GM18870 (cell line): Measurements from ENCODE around the gene ANKS1B.
A peak's percentile ranks its signal among the peaks of the same experiment; 100 is the strongest.
"Not testable (repeated sequence)": the region's sequence is repeated elsewhere in the genome, so short reads cannot be mapped to it uniquely, and the experiment has no call there.

Experiments
- ATAC-seq: cut with Tn5 transposase; IDR thresholded peaks from one replicate; pipeline ENCODE4 v1.9.1; 2021; ENCODE audit warnings: moderate library complexity; ENCODE audit not compliant: unreplicated experiment

The ANKS1B gene

DNA sequence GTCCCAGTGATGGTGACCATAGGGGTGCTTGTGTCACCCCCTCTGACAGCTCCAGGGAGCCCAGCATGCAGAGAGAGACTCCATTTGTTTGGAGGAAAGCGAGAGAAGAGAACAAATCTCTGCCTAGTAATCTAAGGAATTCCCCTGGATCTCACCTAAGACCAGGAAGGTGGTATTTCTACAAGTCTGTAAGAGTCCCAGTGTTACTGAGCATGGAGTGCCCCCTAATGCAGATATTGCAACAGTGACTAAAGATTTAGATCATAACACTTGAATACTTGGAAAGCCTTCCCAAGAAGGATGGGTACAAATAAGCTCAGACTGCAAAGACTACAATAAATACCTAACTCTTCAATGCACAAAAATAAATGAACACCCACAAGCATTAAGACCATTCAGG lies 697.6 kb downstream of the ANKS1B start:
- ATAC-seq = no peak

DNA sequence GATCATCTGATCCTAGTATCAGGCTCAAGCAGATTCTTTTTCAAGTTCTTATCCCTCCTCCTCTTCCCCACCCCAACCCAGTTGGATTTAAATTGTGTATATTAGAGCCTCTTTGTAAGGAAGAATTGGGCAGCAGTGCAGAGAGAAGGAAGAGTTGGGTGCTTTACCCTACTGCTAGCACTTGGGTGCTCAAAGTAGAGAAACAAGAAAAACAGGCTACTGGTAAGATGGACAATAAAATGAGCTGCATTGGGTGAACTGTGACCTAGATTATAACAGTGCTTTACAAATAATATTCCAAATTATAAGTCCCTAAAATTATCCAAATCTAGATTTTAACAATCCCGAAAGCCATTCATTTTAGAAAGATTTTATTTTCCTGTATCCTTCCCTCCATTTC lies 700.6 kb downstream of the ANKS1B start:
- ATAC-seq = no peak

DNA sequence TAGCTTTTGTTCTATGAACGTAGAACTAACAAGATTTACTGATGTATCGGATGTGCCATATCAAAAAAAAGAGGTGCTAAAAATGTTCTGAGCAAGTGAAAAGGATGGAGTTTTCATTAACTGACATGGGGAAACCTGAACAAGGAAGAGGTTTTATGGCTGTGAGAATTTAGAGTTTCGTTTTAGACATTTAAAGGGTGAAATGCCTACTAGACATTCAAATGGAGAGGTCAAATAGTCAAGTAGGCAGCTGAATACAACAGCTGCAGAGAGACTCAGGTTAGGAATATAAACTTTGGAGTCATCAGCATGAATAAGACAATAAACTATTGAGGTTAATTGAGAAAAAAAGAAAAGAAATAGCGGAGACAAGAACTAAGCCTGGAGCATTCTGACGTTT lies 702.1 kb downstream of the ANKS1B start:
- ATAC-seq = no peak

DNA sequence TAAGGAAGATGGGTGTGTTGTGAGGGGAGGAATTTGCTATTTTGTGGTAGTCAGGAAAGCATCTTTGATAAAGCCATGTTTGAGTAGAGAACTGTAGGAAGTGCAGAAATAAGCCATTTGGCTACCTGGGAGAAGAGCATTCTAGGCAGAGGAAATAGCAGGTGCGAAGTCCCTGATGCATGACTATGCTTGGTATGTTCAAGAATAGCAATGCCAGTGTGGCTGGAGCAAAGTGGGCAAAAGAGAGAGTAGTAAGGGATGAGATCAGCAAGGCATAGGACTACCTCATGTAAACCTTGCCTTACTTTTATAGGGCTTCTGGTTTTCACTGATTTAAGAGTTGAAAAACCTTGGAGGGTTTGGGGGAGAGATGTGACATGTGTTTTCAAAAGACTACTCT lies 702.6 kb downstream of the ANKS1B start:
- ATAC-seq = no peak

DNA sequence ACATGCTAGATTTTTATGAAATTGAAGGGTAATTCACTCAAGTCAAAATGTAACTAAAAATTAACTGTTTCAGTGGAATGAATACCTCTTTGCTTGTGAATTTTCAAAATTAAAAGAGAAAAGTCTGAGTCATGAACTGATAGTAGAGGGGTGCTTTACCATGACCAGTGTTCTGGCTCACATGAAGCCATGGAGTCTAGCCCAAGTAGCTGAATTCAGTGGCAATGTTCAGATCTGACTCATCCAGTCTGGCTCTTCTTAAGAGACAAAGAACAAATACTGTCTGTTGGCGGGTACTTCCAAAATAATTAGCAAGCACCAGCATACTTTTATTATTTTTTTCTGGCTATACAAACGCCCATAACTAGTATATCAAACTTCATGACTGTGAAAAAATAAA lies 703.5 kb downstream of the ANKS1B start:
- ATAC-seq = peak; percentile 70

DNA sequence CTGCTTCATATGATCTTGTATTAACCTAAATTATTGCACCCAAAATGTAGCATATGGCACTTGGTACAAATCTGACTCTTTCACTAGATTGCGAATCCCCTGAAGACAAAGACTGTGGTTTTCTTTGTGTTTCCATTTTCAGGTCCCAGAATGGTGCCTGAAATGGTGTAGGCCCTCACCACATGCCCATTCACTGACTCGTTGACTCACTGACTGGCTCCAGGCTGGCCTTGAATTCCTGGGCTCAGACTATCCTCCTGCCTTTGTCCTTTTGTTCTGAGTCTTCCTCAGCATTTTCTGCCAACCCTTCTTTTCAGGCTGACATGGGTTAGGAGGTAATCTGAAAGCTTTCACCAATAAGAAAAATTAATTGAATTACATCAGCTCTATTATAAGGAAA lies 705.8 kb downstream of the ANKS1B start:
- no peak for ATAC-seq

DNA sequence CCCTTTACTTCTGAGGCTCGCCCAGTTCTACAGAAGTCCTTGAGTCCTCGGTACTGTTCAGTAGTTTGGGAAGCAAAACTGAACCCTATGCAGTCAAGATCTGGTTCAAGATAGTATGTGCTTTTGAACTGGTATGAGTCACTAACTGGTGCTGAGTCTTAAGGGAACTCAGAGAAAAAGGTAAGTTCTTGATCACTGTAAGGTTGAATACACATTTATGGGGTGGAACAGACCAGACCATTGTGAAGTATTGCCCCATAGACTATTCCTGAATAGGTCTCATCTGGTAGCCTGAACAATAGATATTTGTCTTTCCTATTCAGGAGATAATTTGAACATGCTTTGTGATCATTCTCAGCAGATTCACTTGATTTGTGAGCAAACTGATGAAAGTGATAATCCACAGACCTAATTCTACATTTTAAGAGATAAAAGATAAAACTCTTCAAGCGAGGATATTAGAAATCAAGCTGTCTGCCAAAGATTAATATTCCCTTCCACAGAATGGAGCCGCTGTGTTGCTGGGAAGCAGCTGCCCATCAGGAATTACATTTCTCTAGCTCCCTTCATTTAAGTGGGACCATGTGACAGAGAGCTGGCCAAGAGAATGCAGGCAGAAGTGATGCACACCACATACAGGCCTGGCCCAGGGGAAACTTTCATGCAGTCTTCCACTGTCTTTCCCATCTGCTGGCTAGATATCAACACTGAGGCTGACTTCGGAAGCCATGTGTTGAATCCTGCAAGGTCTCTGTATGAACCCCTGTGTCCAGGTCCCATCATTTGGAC lies 707.0 kb downstream of the ANKS1B start:
- ATAC-seq = no peak

DNA sequence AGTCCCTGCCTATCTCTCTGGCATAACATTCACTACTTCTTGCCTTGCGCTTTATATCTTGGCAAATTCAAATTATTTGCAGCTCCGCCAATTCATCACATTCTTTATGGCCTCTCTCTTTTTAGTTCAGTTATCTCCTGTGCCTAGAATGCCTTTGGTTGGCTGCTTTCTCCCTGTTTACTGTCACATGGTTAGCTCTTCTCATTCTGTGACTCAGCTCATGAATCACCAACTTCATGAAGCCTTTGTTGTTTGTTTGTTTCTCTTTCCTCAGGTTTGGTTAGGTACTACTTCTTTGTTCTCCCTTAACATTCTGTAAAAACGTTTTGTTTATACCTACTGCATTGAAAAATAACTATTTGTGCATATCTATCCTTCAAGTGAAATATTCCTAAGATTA lies 713.7 kb downstream of the ANKS1B start:
- no peak for ATAC-seq

DNA sequence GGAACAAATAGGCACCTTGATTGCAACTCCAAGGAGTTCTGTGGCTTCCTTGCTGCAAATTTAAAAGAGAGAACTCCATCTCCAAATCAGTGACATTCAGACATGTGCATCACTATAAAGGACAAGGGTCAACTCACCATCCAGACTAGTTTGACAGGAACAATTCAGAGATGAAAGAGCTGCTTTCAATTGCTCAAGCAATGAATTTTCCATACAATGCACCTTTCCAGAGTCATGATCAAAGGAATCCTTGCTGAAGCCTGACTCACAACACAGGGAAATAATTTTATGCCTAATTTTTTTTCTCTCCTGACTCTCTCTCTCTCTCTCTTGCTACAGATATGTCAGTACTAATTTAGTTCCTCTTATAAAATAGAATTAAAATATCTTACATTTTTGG lies 717.7 kb downstream of the ANKS1B start:
- no peak for ATAC-seq

DNA sequence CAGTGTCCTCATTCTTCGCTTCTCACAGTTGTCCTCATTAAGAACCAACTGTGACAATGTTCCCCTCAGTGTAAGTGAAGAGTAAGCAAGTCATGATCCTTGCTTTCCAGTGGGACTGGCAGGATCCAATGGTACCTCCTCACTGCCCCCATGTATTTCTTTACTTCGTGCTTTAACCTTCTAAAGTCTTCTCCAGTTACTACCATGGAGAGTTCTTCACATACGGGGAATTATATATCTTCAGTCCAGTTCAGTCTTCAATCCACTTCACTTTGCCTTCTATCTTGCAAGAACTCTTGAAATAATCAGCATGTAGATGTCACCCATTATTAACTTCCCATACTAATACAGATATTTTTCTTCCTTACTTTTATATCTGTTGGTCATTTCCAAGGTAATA lies 719.1 kb downstream of the ANKS1B start:
- ATAC-seq = no peak

DNA sequence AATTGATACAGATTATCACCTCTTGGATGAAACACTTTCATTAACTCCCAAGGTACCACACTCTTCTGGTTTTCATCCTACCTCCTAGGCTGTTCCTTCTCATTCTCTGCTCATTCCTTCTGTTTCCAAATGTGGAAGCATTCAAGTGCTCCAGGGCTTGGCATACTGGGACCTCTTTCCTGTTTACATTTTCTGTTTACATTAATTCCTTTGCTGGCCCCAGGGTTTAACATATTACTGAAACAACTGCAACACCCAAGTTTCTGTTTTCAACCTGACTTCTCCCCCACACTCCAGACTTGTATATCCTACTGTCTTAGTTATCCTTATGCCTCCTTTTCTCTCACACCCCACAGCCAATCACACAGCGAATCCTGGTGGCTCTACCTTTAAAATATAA lies 723.5 kb downstream of the ANKS1B start:
- ATAC-seq = no peak

DNA sequence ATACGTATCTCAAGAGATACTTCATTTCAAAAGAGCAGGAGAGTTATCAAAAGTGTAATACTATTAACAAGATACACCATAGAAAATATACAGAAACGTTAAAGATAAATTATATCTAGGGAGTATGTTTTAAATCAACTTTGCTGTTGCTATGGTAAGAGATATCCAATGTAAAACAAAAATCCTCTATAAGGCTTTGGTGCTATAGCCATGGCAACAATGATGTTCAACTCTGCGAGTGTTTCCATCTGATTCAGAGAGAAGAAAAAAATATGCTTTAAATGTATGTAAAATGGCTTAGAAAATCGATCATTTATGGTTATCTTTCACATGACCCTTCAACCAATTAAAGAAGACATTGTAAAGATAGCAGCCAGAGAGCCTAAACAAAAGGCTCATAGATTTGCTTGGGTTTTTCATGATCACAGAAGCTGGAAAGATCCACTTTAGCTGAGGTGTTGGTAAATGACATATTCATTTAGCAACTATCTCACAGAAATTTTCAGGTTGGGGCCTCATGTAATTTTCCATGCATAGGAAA lies 724.2 kb downstream of the ANKS1B start:
- ATAC-seq = no peak

DNA sequence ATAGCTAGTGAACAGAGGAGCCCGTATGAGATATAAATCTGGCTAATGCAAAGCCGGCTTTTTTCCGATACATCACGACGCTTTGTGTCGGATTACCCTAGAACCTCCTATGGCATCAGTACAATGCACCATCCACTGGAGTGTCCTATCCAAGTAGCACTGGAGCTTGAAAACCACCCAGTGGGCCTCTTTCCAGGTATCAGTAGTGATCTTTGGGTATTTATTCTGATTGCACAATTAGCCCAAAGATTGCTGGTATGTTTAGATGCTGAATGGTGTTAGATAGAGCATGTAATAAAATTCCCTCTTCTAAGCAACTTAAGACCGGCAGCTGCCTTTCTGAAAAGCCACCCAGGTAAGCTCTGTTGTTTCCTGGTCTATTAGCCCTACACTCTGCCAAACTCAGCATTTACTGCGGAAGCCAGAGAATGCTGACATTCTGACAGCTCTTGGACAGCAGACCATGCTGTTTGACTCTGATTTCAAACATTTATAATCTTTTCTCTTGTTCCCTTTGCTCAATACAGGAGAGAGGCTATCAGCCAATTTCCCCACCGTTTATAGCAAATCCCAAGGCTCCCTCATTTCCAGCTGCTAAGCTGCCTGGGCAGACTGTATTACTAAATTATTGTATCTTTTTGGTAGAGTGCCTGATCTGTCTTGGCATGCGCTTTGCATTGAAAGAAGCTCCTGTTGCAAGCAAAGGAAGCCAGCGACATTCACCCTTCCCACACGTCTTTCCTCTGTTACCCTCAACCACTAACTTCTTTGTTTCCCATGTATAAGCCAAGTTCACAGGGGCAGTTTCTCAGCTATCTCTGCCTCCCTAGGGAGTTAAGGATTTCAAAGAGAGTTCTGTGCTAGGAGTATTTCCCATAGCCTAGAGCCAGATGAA lies 725.4 kb downstream of the ANKS1B start:
- ATAC-seq = no peak

DNA sequence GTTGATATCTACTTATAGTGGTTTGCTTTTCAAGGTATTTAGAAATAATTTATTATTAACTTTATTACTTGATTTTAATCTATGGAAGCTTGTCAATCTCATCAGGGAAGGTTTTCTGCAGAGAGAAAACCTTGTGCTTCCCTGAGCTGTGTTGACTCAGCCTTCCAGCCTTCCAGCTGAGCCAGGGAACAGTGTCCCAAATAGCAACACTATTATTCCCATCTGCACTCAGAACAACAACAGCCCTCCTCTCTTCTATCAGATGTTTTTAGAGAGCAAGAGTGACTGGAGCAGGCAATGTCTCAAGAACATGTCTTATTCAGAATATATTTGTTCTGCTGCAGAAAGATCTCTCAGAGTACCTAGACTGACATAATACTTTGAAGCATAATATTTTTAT lies 727.1 kb downstream of the ANKS1B start:
- ATAC-seq = no peak

DNA sequence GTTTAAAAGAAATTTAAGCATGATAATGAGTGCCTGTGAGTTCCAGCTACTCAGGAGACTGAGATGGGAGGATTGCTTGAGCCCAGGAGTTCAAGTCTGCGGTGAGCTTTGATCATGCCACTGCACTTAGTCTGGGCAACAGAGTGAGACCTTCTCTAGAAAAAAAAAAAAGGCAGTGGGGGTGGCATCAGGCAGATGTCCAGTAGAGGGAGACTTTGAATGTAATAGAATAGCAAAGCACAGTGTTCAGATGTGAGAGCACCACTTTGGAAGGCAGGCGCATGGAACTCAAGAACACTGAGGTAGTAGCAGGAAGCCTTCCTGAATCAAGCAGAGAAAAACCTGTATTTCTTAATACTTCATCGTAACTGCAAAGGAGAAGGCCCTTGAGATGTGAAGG lies 731.7 kb downstream of the ANKS1B start:
- no peak for ATAC-seq

DNA sequence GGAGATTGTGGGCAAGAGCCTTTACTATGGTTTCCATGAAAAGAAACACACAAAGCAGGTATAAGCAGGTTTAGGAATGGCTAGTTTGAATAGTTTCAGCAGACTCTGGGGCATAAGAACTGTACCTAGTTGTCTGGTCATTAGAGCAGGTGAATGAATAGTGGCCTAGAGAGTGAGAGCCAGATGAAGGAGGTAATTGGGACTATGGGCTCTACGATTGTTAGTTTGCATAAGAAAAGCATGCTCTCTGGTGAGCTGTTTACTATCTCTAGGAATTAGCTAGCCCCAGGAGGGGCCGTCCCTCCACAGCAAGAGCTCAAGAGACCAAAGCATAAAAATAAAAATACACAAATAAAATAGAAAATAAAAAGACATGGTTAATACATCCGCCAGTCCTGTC lies 734.6 kb downstream of the ANKS1B start:
- no peak for ATAC-seq

DNA sequence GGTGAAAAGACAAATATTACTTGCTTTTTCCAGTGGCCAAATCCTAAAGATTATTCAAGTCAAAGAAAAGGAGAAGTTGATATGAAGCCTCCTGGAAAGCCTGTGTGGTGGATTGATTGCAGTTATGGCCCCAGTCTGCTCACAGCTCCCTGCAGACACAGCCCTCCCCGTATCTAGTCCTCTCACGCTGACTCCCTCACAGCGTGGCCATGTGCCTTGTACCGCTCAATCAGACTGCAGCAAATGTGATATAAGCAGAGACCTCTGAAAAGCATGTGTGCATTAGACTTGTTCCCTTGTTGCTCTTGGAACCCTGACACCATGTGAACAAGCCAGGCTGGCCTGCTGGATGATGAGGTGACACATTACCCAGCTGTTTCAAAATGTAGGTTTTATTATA lies 735.2 kb downstream of the ANKS1B start:
- no peak for ATAC-seq

DNA sequence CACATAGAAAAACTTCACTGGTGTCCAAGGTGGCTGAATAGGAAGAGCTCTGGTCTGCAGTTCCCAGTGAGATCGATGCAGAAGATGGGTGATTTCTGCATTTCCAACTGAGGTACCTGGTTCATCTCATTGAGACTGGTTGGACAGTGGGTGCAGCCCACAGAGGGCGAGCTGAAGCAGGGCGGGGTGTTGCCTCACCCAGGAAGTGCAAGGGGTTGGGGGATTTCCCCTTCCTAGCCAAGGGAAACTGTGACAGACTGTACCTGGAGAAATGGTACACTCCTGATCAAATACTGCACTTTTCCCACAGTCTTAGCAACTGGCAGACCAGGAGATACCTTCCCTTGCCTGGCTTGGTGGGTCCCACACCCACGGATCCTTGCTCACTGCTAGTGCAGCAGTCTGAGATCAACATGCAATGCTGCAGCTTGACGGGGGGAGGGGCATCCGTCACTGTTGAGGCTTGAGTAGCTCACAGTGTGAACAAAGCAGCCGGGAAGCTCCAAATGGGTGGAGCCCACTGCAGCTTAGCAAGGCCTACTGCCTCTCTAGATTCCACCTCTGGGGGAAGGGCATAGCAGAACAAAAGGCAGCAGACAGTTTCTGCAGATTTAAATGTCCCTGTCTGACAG lies 746.7 kb downstream of the ANKS1B start:
- not testable (repeated sequence) for ATAC-seq

DNA sequence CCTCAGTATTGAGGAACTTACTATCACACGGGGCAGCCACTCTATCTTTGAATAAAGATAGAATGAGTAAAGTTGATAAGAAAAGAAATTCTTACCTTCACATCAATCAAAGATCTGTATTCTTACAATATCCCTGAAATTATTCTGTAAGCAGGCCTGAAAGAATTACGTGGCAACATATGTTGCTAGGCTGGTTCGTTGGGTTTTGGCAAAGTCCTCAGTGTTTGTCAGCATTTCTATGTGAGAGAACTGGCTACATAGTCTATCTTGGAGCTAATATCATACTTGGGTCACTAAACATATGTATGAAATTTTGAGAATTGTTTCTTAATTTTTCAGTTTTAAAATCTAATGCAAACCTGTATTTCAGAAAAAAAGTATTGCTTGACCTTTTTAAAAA lies 749.4 kb downstream of the ANKS1B start:
- no peak for ATAC-seq

DNA sequence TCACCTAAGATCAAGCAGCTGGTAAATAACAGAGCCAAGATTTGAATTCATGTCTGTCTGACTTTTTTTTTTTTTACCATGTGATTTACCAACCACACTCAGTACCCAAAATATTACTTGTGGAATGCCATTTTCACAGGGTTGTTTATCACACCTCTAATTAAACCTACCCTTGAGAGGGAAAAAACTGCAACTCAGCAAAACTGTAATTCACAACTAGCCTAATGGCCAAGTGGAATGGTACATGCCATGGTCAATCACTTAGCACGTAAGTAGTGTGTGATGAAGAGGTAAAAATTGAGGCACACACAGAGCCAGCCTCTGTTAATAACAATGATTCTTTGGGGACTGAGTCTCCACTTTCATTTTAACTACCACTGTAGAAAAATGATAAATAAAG lies 750.0 kb downstream of the ANKS1B start:
- ATAC-seq = no peak

DNA sequence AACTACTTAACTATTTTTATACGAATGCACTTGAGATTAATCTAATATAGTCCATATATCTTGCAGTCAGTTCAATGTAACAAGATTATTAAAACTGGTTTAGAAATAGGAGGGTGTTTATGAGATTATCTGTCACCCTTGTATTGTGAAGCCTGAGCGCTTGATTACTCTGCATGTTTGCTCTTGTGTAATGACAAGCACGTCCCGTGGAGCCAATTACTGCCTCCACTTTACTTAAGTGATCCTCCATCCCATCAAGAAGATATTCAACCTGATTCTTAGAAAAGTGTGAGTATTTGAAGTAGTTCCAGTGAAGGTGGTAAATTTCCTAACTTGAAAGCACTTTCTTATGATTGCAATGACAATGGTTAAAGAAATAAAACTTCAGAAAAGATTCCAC lies 752.4 kb downstream of the ANKS1B start:
- no peak for ATAC-seq

DNA sequence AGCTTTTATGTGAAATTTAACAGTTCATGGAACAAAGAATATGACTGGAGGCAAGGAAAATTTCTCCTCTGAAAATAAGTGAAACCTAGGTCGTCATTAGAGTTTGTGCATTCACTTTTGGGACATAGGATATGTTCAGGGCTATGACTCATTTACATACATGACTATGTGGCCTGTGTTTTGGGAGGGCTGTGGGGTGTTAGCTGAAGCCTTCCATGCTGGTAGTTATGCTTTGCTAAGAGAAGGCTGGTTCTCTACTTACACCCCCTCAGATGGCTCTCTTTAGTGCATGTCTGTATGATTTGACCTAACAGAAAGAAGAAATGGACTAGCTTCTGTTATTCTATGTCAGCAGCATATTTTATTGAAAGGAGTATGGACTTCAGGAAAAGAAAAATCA lies 753.7 kb downstream of the ANKS1B start:
- no peak for ATAC-seq
